Fibroblast of lung (primary cell): ENCODE data around the gene CLDN4.

Source experiments
- EZH2 ChIP-seq: IDR thresholded peaks from 2 replicates; pipeline ENCODE4 v1.5.1; 2012; ENCODE audit warnings: low read length, control low read depth, mild to moderate bottlenecking; ENCODE audit errors: missing control alignments
- TF ChIP-seq, protein P1 (sequence below), 2 donors: IDR thresholded peaks in 1 of 2; conservative IDR thresholded peaks in 1 of 2; 1 replicate in 1 of 2; 2 replicates in 1 of 2; pipeline ENCODE4 v1.5.1; 2011 to 2012; ENCODE audit warnings: low read length in 2 of 2, control low read depth in 1 of 2, inconsistent platforms in 1 of 2, low read depth in 1 of 2, mild to moderate bottlenecking in 1 of 2

DNA sequence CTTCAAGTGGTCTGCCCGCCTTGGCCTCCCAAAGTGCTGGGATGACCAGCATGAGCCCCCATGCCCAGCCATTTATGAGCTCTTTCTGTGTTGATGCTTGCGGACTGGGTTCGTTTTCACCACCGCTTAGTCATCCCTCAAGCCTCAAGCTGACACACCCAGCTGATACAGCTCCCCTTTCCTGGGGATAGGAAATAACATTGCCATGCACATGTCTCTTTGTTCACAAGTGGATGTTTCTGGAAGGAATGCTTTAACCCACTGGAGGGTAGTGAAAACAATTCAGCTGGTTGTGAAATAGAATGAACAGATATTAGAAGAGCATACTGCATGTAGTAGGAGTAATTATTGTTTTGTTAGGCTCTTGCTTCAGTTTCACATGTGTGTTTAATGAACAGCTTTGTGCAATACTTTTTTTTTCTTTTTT lies 20.0 kb downstream of the CLDN4 start:
- TF ChIP-seq, protein P1, sequence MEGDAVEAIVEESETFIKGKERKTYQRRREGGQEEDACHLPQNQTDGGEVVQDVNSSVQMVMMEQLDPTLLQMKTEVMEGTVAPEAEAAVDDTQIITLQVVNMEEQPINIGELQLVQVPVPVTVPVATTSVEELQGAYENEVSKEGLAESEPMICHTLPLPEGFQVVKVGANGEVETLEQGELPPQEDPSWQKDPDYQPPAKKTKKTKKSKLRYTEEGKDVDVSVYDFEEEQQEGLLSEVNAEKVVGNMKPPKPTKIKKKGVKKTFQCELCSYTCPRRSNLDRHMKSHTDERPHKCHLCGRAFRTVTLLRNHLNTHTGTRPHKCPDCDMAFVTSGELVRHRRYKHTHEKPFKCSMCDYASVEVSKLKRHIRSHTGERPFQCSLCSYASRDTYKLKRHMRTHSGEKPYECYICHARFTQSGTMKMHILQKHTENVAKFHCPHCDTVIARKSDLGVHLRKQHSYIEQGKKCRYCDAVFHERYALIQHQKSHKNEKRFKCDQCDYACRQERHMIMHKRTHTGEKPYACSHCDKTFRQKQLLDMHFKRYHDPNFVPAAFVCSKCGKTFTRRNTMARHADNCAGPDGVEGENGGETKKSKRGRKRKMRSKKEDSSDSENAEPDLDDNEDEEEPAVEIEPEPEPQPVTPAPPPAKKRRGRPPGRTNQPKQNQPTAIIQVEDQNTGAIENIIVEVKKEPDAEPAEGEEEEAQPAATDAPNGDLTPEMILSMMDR (conservative IDR thresholded peaks at IDR 0.05 in 1 of 2, IDR thresholded peaks at IDR 0.05 in 1 of 2; ENCODE audit: low read depth in 1 of 2, low read length in 2 of 2) = no peak
- no peak for TF ChIP-seq EZH2
